Spleen (tissue), 11 donors: Measurements from ENCODE around the gene ANO7. TPM values are rescaled to one million over a fixed set of nuclear protein-coding genes. Genes with fewer than 3 reads are reported as not detected.
A peak's percentile ranks its signal among the peaks of the same experiment; 100 is the strongest.

Experiments used
- DNase-seq: peaks from one replicate; pipeline ENCODE4 v3.0.0-alpha.2; 2020
- H3K27ac ChIP-seq, 8 donors: fragments of 200-600 bp; sonication (generic) in 7 of 8; 1 replicate in 4 of 8; 2 replicates in 4 of 8; pipeline versions ENCODE4 v1.5.0 to v1.8.0; 2016 to 2021; ENCODE audit warnings: inconsistent platforms in 4 of 8, mild to moderate bottlenecking in 4 of 8, moderate library complexity in 1 of 8
- H3K27me3 ChIP-seq, 7 donors: fragments of 200-600 bp; sonication (generic) in 6 of 7; replicated peaks in 1 of 7; 1 replicate in 4 of 7; 2 replicates in 3 of 7; pipeline versions ENCODE4 v1.5.0 to v1.8.0; 2016 to 2021; ENCODE audit warnings: inconsistent platforms in 3 of 7, mild to moderate bottlenecking in 1 of 7
- H3K36me3 ChIP-seq, 6 donors: fragments of 200-600 bp; sonication (generic) in 5 of 6; 1 replicate in 4 of 6; 2 replicates in 2 of 6; pipeline versions ENCODE4 v1.5.0 to v1.8.0; 2016 to 2021; ENCODE audit warnings: inconsistent platforms in 2 of 6
- H3K4me1 ChIP-seq, 6 donors: fragments of 200-600 bp; sonication (generic) in 5 of 6; 1 replicate in 3 of 6; 2 replicates in 3 of 6; pipeline versions ENCODE4 v1.5.0 to v1.8.0; 2016 to 2021; ENCODE audit warnings: inconsistent platforms in 3 of 6
- H3K4me3 ChIP-seq, 8 donors: fragments of 200-600 bp; sonication (generic) in 7 of 8; 1 replicate in 4 of 8; 2 replicates in 4 of 8; pipeline versions ENCODE4 v1.5.0 to v1.8.0; 2016 to 2021; ENCODE audit warnings: inconsistent platforms in 4 of 8, mild to moderate bottlenecking in 4 of 8, moderate library complexity in 2 of 8
- H3K9me3 ChIP-seq, 8 donors: fragments of 200-600 bp; sonication (generic) in 7 of 8; 1 replicate in 4 of 8; 2 replicates in 4 of 8; pipeline versions ENCODE4 v1.5.0 to v1.8.0; 2016 to 2021; ENCODE audit warnings: inconsistent platforms in 4 of 8
- CTCF ChIP-seq, 11 experiments: fragments of 200-600 bp in 7 of 11; fragments of 450-650 bp in 4 of 11; sonication (generic) in 4 of 11; IDR thresholded peaks in 8 of 11; conservative IDR thresholded peaks in 3 of 11; 1 replicate in 7 of 11; 2 replicates in 4 of 11; pipeline versions ENCODE4 v1.4.0 to v1.8.0; 2016 to 2021; ENCODE audit warnings: antibody characterized with exemption in 11 of 11, inconsistent platforms in 4 of 11, mild to moderate bottlenecking in 1 of 11
- POLR2A ChIP-seq, 3 donors: fragments of 450-650 bp; IDR thresholded peaks; one replicate each; pipeline ENCODE4 v1.5.1; 2017; ENCODE audit warnings: antibody characterized with exemption in 3 of 3, mild to moderate bottlenecking in 1 of 3
- POLR2AphosphoS5 ChIP-seq, 3 donors: sonication (generic); formaldehyde crosslinking; IDR thresholded peaks; one replicate each; pipeline ENCODE4 v1.5.1; 2017; ENCODE audit warnings: antibody characterized with exemption in 3 of 3
- WGBS, 5 donors: extraction: QIAGEN DNeasy Blood & Tissue Kit in 3 of 5; methylation state at CpG; one replicate each; pipeline versions ENCODE4 v1.1.5 to v1.1.7; 2013 to 2018; 5-methylcytosine and 5-hydroxymethylcytosine counted together
- intact Hi-C: fragments of 100-400 bp; cut with DNase I; formaldehyde crosslinking; loops from one replicate; pipeline ENCODE4 v1.15.0; 2023; ENCODE audit warnings: low total_unique reads
- polyA plus RNA-seq, 3 donors: library from polyadenylated mRNA; stranded (reverse); fragments of 200-250 nt; gene quantifications; one replicate each; pipeline ENCODE4 v1.2.1, GENCODE V29; 2013
- total RNA-seq, 7 donors: library from RNA; depleted of rRNA in 3 of 7; stranded (reverse); fragments of >200 nt in 3 of 7; fragmentation: NEBNext Ultra II Directional in 4 of 7; extraction: Animal tissue kit (Norgen Biotek cat#: 25700) in 4 of 7; gene quantifications; one replicate each; pipeline versions ENCODE4 v1.1.0 to v1.2.1, GENCODE V29; 2016 to 2021
- donor health status: healthy with polysubstance abuse.
- donor health status: DM: no; HTN: no; CAD: no; lungs with moderate emphysema.
- donor health status: DM: no; HTN: no; CAD: no.
- donor health status: Bipolar disorder and iron deficiency.
- donor health status: healthy.
- donor health status: DM: no; HTN: no; CAD: no.
- donor health status: DM: yes; HTN: yes; CAD: no.

The ANO7 gene
- total and polyA plus RNA-seq, 10 donors: 0.46 to 3.5 (median 2.4) TPM

- Histone ChIP-seq H3K4me3 (no peak overlapping the region), H3K36me3 (peaks cover 5 to 100% (median 98%) of the 10 kb centered on the region in 6 donors), H3K27me3 (no peaks in the 10 kb centered on the region), H3K27ac (peak overlapping the region in 3 of 8 donors; percentile 15 to 50 (median 46)), H3K4me1 (peaks cover 0 to 19% (median 7%) of the 10 kb centered on the region in 6 donors), H3K9me3 (no peaks in the 10 kb centered on the region)
- TF ChIP-seq CTCF (IDR thresholded peaks at IDR 0.05 in 8 of 11, conservative IDR thresholded peaks at IDR 0.05 in 3 of 11) (no peak), POLR2AphosphoS5 (IDR thresholded peaks at IDR 0.05) (peak in 1 of 3 donors; percentile 54)
- no peak for DNase-seq
- intact Hi-C loops: no loop called here
- WGBS, 5 donors: 88 to 92% (median 92%) methylated on average over 30 of the region's 30 CpGs
Measured at GRCh38 chr2:241235859-241236593, 47.5 kb downstream of the ANO7 start.

- H3K9me3 ChIP-seq: no peaks in the 10 kb centered on the region
- no peak for DNase-seq
- H3K27me3 ChIP-seq: no peaks in the 10 kb centered on the region
- no peak for TF ChIP-seq POLR2AphosphoS5 (IDR thresholded peaks at IDR 0.05)
- TF ChIP-seq CTCF (IDR thresholded peaks at IDR 0.05 in 8 of 11, conservative IDR thresholded peaks at IDR 0.05 in 3 of 11): no peak
- TF ChIP-seq POLR2A (IDR thresholded peaks at IDR 0.05): no peak
- 95 to 99% (median 97%) methylated on average over 6 of the region's 6 CpGs for WGBS, 5 donors
- intact Hi-C loops: no loop called here
- H3K4me1 ChIP-seq: peaks cover 0 to 19% (median 7%) of the 10 kb centered on the region in 6 donors
- peaks cover 5 to 100% (median 99%) of the 10 kb centered on the region in 6 donors for H3K36me3 ChIP-seq
- no peak overlapping the region for H3K4me3 ChIP-seq
- no peak overlapping the region for H3K27ac ChIP-seq
Measured at GRCh38 chr2:241237047-241237446, 48.6 kb downstream of the ANO7 start.

GRCh38 chr2:241237949-241238371, 49.5 kb downstream of the ANO7 start:
- H3K4me1 ChIP-seq: peaks cover 0 to 19% (median 7%) of the 10 kb centered on the region in 6 donors
- no peak for TF ChIP-seq POLR2A (IDR thresholded peaks at IDR 0.05)
- TF ChIP-seq POLR2AphosphoS5 (IDR thresholded peaks at IDR 0.05): peak in 2 of 3 donors; percentile 13 to 26
- no peak overlapping the region for H3K27ac ChIP-seq
- H3K36me3 ChIP-seq: peaks cover 6 to 100% (median 100%) of the 10 kb centered on the region in 6 donors
- intact Hi-C loops: no loop called here
- no peaks in the 10 kb centered on the region for H3K27me3 ChIP-seq
- no peaks in the 10 kb centered on the region for H3K9me3 ChIP-seq
- no peak for DNase-seq
- H3K4me3 ChIP-seq: no peak overlapping the region
- 91 to 96% (median 95%) methylated on average over 11 to 12 of the region's 12 CpGs for WGBS, 5 donors

- H3K4me1 ChIP-seq: peaks cover 0 to 19% (median 6%) of the 10 kb centered on the region in 6 donors
- H3K36me3 ChIP-seq: peaks cover 10 to 100% (median 100%) of the 10 kb centered on the region in 6 donors
- H3K4me3 ChIP-seq: no peak overlapping the region
- no peak for DNase-seq
- intact Hi-C loops: no loop called here
- 83 to 95% (median 94%) methylated on average over 5 of the region's 5 CpGs for WGBS, 5 donors
- TF ChIP-seq POLR2A (IDR thresholded peaks at IDR 0.05): no peak
- peak in 1 of 3 donors; percentile 26 for TF ChIP-seq POLR2AphosphoS5 (IDR thresholded peaks at IDR 0.05)
- TF ChIP-seq CTCF (IDR thresholded peaks at IDR 0.05 in 8 of 11, conservative IDR thresholded peaks at IDR 0.05 in 3 of 11): no peak
- no peak overlapping the region for H3K27ac ChIP-seq
- H3K27me3 ChIP-seq: no peaks in the 10 kb centered on the region
- no peaks in the 10 kb centered on the region for H3K9me3 ChIP-seq
Measured at GRCh38 chr2:241238693-241239198, 50.3 kb downstream of the ANO7 start.
